Activated naive CD8-positive, alpha-beta T cell (primary cell): ENCODE measurements around the gene CYP2U1.

ENCODE experiments used
- H3K27ac Mint-ChIP-seq: one replicate; pipeline ENCODE4 v1.8.0; 2021; ENCODE audit warnings: mixed read lengths
- H3K27me3 Mint-ChIP-seq: one replicate; pipeline ENCODE4 v1.8.0; 2021; ENCODE audit warnings: mixed read lengths
- H3K36me3 Mint-ChIP-seq: one replicate; pipeline ENCODE4 v1.8.0; 2021; ENCODE audit warnings: mixed read lengths
- H3K4me1 Mint-ChIP-seq: one replicate; pipeline ENCODE4 v1.8.0; 2021; ENCODE audit warnings: low read depth, mixed read lengths
- H3K4me3 Mint-ChIP-seq: one replicate; pipeline ENCODE4 v1.8.0; 2021; ENCODE audit warnings: mild to moderate bottlenecking, mixed read lengths
- H3K9me3 Mint-ChIP-seq: one replicate; pipeline ENCODE4 v1.8.0; 2021; ENCODE audit warnings: low read depth, mixed read lengths

CYP2U1 gene

GRCh38 chr4:107930821-107931774, at the start of gene CYP2U1:
Gene CYP2U1, plus strand, starts transcription at chr4:107931549. Its CDS starts 95 bp downstream, at chr4:107931644.
- peaks cover 24% of the 10 kb centered on the region for H3K4me1 Mint-ChIP-seq
- peaks cover 9% of the 10 kb centered on the region for H3K36me3 Mint-ChIP-seq
- H3K27ac Mint-ChIP-seq = peak within 1 kb of the TSS; percentile 69
- H3K9me3 Mint-ChIP-seq = no peaks in the 10 kb centered on the region
- H3K4me3 Mint-ChIP-seq = peak within 1 kb of the TSS; percentile 93
- no peaks in the 10 kb centered on the region for H3K27me3 Mint-ChIP-seq

DNA sequence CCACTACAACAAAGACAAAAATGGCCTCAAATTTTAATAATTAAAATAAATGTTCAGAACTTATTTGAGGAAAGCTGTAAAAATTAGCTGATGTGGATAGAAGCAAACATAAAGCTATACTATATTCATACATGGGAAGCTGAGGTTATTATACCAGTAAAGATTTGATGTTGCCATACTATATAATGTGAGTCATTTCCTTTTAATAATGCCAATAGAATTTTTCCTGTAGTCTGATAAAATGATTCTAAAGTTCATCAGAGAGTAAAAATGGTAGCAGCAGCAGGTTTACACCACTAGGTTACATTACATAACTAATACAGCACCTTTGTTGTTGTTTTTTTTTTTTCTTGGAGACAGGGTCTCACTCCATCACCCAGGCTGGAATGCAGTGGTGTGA, 45.5 kb upstream of the CYP2U1 start:
- H3K27me3 Mint-ChIP-seq = peaks cover 2% of the 10 kb centered on the region
- H3K36me3 Mint-ChIP-seq = peaks cover 2% of the 10 kb centered on the region
- no peaks in the 10 kb centered on the region for H3K9me3 Mint-ChIP-seq
- H3K4me1 Mint-ChIP-seq = no peaks in the 10 kb centered on the region
- no peak overlapping the region for H3K27ac Mint-ChIP-seq
- H3K4me3 Mint-ChIP-seq = no peak overlapping the region

- Mint-ChIP-seq H3K36me3 (peaks cover 2% of the 10 kb centered on the region), H3K9me3 (no peaks in the 10 kb centered on the region), H3K27me3 (peaks cover 2% of the 10 kb centered on the region), H3K4me1 (no peaks in the 10 kb centered on the region), H3K27ac (no peak overlapping the region), H3K4me3 (no peak overlapping the region)
These were observed 43.1 kb upstream of the CYP2U1 start for GRCh38 chr4:107888237-107888636.

- Mint-ChIP-seq H3K4me1 (no peaks in the 10 kb centered on the region), H3K36me3 (peaks cover 2% of the 10 kb centered on the region), H3K27me3 (peaks cover 6% of the 10 kb centered on the region), H3K4me3 (no peak overlapping the region), H3K9me3 (no peaks in the 10 kb centered on the region), H3K27ac (no peak overlapping the region)
These were observed 40.6 kb upstream of the CYP2U1 start for GRCh38 chr4:107890779-107891178.

DNA sequence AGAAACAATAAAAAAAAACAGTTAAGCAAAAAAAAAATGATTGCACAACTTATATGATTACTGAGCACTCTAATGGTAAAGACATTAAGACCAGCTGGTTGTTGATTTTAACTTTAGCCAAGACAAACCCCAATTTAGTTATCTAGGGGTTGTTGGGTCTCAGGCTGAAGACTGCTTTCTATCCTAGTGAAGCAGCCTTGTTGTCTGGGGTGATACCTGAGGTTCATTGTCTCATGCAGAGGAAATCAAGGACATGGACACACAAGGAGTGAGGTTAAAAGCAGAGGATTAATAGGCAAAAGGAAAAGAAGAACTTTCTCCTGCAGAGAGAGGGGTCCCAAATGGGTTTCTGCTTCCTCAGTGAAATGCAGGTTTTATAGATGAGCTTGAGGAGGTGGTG, 40.0 kb upstream of the CYP2U1 start:
- no peak overlapping the region for H3K27ac Mint-ChIP-seq
- H3K27me3 Mint-ChIP-seq = peaks cover 9% of the 10 kb centered on the region
- peaks cover 2% of the 10 kb centered on the region for H3K36me3 Mint-ChIP-seq
- no peaks in the 10 kb centered on the region for H3K4me1 Mint-ChIP-seq
- H3K9me3 Mint-ChIP-seq = no peaks in the 10 kb centered on the region
- no peak overlapping the region for H3K4me3 Mint-ChIP-seq

- H3K4me3 Mint-ChIP-seq = no peak overlapping the region
- no peak overlapping the region for H3K27ac Mint-ChIP-seq
- H3K36me3 Mint-ChIP-seq = peaks cover 2% of the 10 kb centered on the region
- no peaks in the 10 kb centered on the region for H3K4me1 Mint-ChIP-seq
- no peaks in the 10 kb centered on the region for H3K9me3 Mint-ChIP-seq
- H3K27me3 Mint-ChIP-seq = peaks cover 11% of the 10 kb centered on the region
These were observed 37.9 kb upstream of the CYP2U1 start for GRCh38 chr4:107893171-107894137.

DNA sequence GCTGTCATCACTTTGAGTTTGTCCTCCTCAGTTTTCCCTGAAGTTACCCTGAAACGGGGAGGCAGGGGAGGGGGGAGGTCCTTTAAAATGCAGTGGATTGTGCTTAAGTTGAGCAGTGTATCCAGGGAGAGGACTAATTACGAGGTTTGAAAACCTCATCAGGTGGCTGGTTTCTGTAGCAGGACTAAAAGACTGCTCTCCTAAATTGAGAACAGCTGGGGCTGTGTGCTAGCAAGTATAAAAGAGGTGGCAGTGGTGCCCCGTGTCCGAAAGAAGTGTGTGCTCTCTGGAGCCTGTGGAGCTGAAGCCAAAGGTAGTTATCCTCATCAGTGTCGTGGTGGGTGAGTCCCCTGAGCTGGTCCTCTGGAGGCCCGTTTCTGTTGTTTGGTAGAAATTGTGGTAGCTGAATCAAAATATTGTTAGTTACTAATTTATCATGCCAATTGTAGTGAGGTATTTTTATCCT, 37.2 kb upstream of the CYP2U1 start:
- H3K27ac Mint-ChIP-seq = no peak overlapping the region
- no peaks in the 10 kb centered on the region for H3K4me1 Mint-ChIP-seq
- H3K27me3 Mint-ChIP-seq = peaks cover 11% of the 10 kb centered on the region
- H3K4me3 Mint-ChIP-seq = no peak overlapping the region
- H3K9me3 Mint-ChIP-seq = no peaks in the 10 kb centered on the region
- H3K36me3 Mint-ChIP-seq = no peaks in the 10 kb centered on the region

DNA sequence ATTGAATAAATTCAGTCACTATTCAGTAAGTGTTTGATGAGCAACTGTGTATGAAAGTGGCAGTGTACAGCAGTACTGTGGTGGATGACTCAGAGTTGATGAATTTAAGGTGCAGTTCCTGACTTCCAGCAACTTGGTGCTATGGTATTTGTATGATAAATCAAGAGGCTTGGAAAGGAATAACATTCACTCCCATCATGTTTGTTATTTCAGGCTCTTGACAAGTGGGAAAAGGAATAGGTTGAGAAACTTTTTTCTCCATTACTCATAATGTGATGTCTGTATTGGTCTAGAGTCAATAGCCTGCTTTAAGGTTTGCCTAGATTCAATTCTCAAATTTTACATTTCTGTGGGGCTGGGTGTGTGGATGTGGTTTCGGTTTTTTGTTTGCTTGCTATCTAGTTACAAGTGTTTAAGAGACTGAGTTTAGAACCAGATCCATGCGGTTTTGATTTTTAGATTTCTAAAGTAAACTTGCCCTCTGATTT, 35.1 kb upstream of the CYP2U1 start:
- H3K36me3 Mint-ChIP-seq = no peaks in the 10 kb centered on the region

GRCh38 chr4:107896646-107897045, 34.7 kb upstream of the CYP2U1 start:
- Mint-ChIP-seq H3K36me3 (no peaks in the 10 kb centered on the region), H3K9me3 (no peaks in the 10 kb centered on the region), H3K4me3 (no peak overlapping the region), H3K4me1 (no peaks in the 10 kb centered on the region), H3K27me3 (peaks cover 26% of the 10 kb centered on the region), H3K27ac (no peak overlapping the region)

More for the DNA sequence above, 35.1 kb upstream of the CYP2U1 start:
- H3K4me1 Mint-ChIP-seq = no peaks in the 10 kb centered on the region
- H3K4me3 Mint-ChIP-seq = no peak overlapping the region
- H3K9me3 Mint-ChIP-seq = no peaks in the 10 kb centered on the region
- H3K27ac Mint-ChIP-seq = no peak overlapping the region
- peaks cover 22% of the 10 kb centered on the region for H3K27me3 Mint-ChIP-seq

GRCh38 chr4:107897823-107898222, 33.5 kb upstream of the CYP2U1 start:
- Mint-ChIP-seq H3K4me3 (no peak overlapping the region), H3K9me3 (no peaks in the 10 kb centered on the region), H3K27ac (no peak overlapping the region), H3K27me3 (peaks cover 30% of the 10 kb centered on the region), H3K36me3 (no peaks in the 10 kb centered on the region), H3K4me1 (no peaks in the 10 kb centered on the region)

GRCh38 chr4:107900067-107900466, 31.3 kb upstream of the CYP2U1 start:
- H3K9me3 Mint-ChIP-seq = peaks cover 6% of the 10 kb centered on the region
- peaks cover 31% of the 10 kb centered on the region for H3K27me3 Mint-ChIP-seq
- H3K27ac Mint-ChIP-seq = no peak overlapping the region
- H3K36me3 Mint-ChIP-seq = peaks cover 4% of the 10 kb centered on the region
- H3K4me1 Mint-ChIP-seq = no peaks in the 10 kb centered on the region
- no peak overlapping the region for H3K4me3 Mint-ChIP-seq

DNA sequence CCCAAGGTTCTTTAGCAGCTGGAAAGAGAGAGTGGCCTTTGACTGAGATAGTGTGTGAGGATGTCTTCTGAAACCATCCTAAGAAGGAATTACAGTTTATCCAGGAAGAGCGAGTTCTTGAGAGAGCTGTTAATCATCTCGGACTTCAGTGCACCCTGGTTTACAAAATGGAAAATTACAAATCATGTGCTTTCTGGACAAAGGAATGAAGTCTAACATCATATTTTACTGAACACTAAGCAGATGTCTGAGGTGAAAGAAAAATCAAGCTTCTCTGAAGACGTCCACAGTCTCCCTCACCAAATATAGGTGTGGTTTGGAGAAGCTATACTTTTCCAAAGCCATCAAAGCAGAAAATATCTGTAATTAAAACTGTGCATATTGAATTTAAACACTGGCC, 30.8 kb upstream of the CYP2U1 start:
- Mint-ChIP-seq H3K4me1 (no peaks in the 10 kb centered on the region), H3K4me3 (no peak overlapping the region), H3K27ac (no peak overlapping the region), H3K36me3 (peaks cover 4% of the 10 kb centered on the region), H3K9me3 (peaks cover 6% of the 10 kb centered on the region), H3K27me3 (peaks cover 29% of the 10 kb centered on the region)

DNA sequence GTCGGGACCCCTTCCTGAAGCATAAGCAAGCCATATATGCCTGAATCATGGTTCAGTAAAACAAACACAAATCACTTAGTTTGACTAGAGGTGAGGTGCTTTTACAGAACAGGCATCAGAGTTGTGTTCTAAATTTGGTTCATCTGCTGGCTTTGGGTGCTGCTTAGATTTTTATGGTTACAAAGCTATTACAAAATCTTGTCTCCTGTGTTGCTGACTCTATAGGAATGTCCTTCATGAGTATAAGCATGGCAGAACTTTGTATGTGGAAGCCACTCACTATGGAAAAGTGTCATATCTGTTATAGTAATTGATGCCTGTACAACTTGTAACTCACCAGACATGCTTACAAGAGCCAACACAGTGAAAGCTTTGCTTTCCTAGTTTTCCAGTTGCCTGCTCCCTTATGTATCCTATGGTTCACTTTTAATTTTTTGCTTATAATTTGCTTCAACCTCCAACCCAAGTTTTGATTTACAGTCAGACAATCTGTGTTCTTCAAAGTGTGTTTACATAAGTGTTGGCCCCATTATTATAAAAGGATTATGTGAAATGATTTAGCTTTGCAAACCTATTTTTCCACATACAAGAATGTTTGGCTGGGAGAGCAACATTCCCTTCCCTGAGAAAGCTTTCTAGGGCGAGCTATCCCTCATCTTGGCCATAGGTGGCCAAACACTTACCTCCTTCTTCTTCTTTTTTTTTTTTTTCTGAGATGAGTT, 30.0 kb upstream of the CYP2U1 start:
- H3K9me3 Mint-ChIP-seq = peaks cover 6% of the 10 kb centered on the region
- no peak overlapping the region for H3K4me3 Mint-ChIP-seq
- no peak overlapping the region for H3K27ac Mint-ChIP-seq
- no peaks in the 10 kb centered on the region for H3K4me1 Mint-ChIP-seq
- H3K36me3 Mint-ChIP-seq = peaks cover 4% of the 10 kb centered on the region
- peaks cover 25% of the 10 kb centered on the region for H3K27me3 Mint-ChIP-seq

DNA sequence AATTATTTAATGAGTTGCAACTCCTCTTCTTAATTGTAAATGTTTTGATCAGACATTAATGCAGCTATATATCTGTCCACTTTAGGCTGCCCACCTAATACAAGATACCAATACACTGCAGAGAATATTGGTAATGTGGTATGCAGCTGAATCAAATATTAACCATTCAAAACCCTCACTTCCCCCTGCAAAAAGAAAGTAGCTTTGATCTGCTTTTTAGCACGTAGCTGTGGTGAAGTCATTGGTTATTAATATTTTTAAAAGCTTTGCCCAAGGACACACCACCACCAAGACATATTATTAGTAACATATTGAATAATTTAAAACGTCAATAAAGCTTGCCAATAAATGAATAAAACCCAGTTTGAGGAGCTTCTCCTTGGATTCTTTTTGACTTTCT, 28.6 kb upstream of the CYP2U1 start:
- peaks cover 24% of the 10 kb centered on the region for H3K27me3 Mint-ChIP-seq

More for the DNA sequence above, 28.6 kb upstream of the CYP2U1 start:
- Mint-ChIP-seq H3K4me1 (no peaks in the 10 kb centered on the region), H3K4me3 (no peak overlapping the region), H3K9me3 (peaks cover 6% of the 10 kb centered on the region), H3K27ac (no peak overlapping the region), H3K36me3 (peaks cover 4% of the 10 kb centered on the region)
